ENCODE measurements around the gene SHTN1. TPM values are rescaled to one million over a fixed set of nuclear protein-coding genes. Genes with fewer than 3 reads are reported as not detected.

The SHTN1 gene
- total RNA-seq, 1 donor from 2014 or later, result 3.0 TPM

DNA sequence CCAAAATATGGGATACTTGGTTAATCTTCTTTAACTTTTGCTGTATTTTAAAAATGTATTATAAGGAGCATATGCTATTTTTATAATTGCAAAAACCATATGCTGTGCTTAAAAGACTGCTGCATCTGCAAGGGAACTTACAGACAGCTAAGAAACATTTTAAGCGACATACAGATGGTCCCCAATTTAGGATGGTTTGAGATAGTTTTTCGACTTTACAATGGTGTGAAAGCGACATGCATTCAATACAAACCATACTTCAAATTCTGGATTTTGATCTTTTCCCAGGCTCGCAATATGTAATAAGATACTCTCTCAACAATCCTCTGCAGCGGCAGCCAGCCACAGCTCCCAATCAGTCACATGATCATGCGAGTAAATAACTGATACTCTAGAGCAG lies 73.2 kb downstream of the SHTN1 start:
- Histone ChIP-seq H3K27ac (no peak overlapping the region), H3K27me3 (no peaks in the 10 kb centered on the region), H3K4me3 (no peak overlapping the region), H3K4me1 (no peaks in the 10 kb centered on the region), H3K9me3 (no peaks in the 10 kb centered on the region), H3K36me3 (no peaks in the 10 kb centered on the region)
- intact Hi-C loops (cut with DNase I), result no loop called here
- TF ChIP-seq, protein P1, sequence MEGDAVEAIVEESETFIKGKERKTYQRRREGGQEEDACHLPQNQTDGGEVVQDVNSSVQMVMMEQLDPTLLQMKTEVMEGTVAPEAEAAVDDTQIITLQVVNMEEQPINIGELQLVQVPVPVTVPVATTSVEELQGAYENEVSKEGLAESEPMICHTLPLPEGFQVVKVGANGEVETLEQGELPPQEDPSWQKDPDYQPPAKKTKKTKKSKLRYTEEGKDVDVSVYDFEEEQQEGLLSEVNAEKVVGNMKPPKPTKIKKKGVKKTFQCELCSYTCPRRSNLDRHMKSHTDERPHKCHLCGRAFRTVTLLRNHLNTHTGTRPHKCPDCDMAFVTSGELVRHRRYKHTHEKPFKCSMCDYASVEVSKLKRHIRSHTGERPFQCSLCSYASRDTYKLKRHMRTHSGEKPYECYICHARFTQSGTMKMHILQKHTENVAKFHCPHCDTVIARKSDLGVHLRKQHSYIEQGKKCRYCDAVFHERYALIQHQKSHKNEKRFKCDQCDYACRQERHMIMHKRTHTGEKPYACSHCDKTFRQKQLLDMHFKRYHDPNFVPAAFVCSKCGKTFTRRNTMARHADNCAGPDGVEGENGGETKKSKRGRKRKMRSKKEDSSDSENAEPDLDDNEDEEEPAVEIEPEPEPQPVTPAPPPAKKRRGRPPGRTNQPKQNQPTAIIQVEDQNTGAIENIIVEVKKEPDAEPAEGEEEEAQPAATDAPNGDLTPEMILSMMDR (IDR thresholded peaks at IDR 0.05), result no peak
- no peak for DNase-seq (ENCODE audit: low spot score in 2 of 2)

DNA sequence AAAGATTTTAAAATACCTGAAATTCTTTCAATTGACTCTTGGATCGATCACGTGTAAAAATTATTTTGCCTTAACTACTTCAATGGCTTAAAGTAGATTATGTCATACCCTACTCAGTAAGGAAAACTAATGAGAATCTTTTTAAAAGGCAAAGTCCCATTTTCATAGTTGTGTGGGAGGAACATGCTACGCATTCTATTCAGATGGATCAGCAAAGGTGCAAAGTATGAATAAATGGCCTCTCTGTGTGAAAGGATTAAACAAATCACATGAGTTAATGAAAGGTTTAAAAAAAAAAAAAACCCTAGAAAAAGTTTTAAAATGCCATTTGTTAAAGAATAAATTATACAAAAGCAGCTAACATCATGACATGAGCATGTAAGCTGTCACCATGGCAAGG lies 78.6 kb downstream of the SHTN1 start:
- TF ChIP-seq, protein P1 (IDR thresholded peaks at IDR 0.05), result no peak
- Histone ChIP-seq H3K4me3 (no peak overlapping the region), H3K27ac (no peak overlapping the region), H3K4me1 (no peaks in the 10 kb centered on the region), H3K36me3 (no peaks in the 10 kb centered on the region), H3K9me3 (no peaks in the 10 kb centered on the region), H3K27me3 (no peaks in the 10 kb centered on the region)
- intact Hi-C loops (cut with DNase I), result no loop called here
- no peak for DNase-seq (ENCODE audit: low spot score in 2 of 2)

DNA sequence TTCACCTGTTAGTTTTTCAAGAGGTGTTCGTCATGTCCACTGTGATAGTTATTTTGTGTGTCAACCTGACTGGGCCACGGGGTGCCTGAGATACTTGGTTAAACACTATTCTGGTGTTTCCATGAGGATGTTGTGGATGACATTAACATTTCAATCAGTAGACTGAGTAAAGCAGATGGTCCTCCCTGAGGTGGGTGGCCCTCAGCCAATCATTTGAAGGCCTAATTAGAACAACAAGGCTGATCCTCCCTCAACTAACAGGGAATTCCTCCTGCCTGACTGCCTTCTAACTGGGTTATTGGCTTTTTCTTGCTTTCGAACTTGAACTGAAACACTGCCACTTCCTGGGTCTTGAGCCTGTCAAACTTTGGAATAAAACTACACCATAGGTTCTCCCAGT lies 79.9 kb downstream of the SHTN1 start:
- Histone ChIP-seq H3K36me3 (peaks cover 0 to under 1% of the 10 kb centered on the region in 2 donors), H3K27ac (no peak overlapping the region), H3K27me3 (no peaks in the 10 kb centered on the region), H3K4me3 (no peak overlapping the region), H3K4me1 (no peaks in the 10 kb centered on the region), H3K9me3 (no peaks in the 10 kb centered on the region)
- DNase-seq (ENCODE audit: low spot score in 2 of 2), result no peak
- TF ChIP-seq, protein P1 (IDR thresholded peaks at IDR 0.05), result no peak
- intact Hi-C loops (cut with DNase I), result no loop called here

DNA sequence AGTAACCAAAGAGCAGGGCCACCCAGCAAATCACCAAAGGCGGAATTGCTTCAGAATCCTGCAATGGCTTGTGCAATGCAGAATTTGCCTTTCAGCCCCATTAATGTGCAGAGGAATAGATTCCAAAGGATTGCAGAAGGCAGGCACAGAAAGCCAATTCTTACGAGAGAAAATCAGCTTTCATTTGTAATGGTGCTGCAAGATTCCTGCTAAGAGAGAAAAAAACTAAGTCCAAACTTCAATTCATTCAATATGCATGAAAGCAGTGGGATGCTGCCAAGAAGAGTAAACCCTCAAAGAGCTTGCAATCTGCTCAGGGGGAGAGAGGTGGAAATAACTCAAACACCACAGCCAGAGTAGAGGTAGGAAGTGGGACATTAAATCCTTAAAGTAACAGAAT lies 85.3 kb downstream of the SHTN1 start:
- Histone ChIP-seq H3K4me3 (no peak overlapping the region), H3K4me1 (no peaks in the 10 kb centered on the region), H3K27me3 (no peaks in the 10 kb centered on the region), H3K9me3 (no peaks in the 10 kb centered on the region), H3K36me3 (peaks cover 0 to 5% of the 10 kb centered on the region in 2 donors), H3K27ac (no peak overlapping the region)
- intact Hi-C loops (cut with DNase I), result no loop called here
- no peak for DNase-seq (ENCODE audit: low spot score in 2 of 2)
- TF ChIP-seq, protein P1 (IDR thresholded peaks at IDR 0.05), result no peak

DNA sequence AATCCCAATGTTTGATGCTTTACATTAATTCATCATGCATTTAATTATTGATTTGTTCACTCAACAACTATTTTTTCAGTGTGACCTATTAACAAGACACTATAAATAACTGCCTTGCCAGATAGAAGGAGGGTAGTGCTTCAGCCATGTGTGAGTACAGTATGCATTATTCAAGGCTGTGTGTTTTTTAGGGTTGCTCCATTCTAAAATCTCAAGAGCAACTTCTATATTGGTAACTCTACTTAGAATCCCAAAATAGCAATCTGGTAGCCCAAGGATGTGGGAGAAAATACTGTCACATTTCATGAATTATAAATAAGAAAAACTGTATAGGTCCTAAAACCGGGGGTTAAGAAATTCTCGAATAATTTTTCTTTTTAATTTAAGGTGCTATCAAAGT lies 85.8 kb downstream of the SHTN1 start:
- H3K4me1 ChIP-seq, result no peaks in the 10 kb centered on the region
- no peak overlapping the region for H3K27ac ChIP-seq
- TF ChIP-seq, protein P1 (IDR thresholded peaks at IDR 0.05), result no peak
- H3K9me3 ChIP-seq, result no peaks in the 10 kb centered on the region
- DNase-seq (ENCODE audit: low spot score in 2 of 2), result no peak
- H3K27me3 ChIP-seq, result no peaks in the 10 kb centered on the region
- peaks cover 0 to 10% of the 10 kb centered on the region in 2 donors for H3K36me3 ChIP-seq
- H3K4me3 ChIP-seq, result no peak overlapping the region
- intact Hi-C loops (cut with DNase I), result no loop called here

DNA sequence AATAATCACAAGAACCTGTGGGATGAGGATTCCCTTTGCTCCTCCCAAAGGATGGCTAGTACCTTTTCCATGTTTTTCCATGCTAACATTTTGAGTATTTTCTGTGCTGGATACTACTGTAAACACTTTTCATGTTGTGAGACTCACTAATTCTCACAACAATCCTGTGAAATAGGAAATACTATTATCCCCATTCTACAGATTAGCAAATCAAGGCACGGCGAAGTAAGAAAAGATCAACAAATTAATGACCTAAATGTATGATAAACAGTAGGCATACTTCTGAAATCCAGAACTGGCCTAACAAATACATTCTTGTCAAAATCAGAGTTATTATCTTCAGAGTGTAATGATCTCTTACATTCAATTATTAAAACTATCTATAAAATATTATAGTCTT lies 86.4 kb downstream of the SHTN1 start:
- H3K27me3 ChIP-seq, result no peaks in the 10 kb centered on the region
- intact Hi-C loops (cut with DNase I), result no loop called here
- TF ChIP-seq, protein P1 (IDR thresholded peaks at IDR 0.05), result no peak
- H3K4me3 ChIP-seq, result no peak overlapping the region
- H3K36me3 ChIP-seq, result peaks cover 0 to 14% of the 10 kb centered on the region in 2 donors
- H3K27ac ChIP-seq, result no peak overlapping the region
- no peak for DNase-seq (ENCODE audit: low spot score in 2 of 2)
- no peaks in the 10 kb centered on the region for H3K4me1 ChIP-seq
- no peaks in the 10 kb centered on the region for H3K9me3 ChIP-seq

Data from ascending aorta (tissue), 2 donors.